Esophagus muscularis mucosa (tissue), 4 donors: ENCODE results near the gene ETF1. TPM values are rescaled to one million over a fixed set of nuclear protein-coding genes. Genes with fewer than 3 reads are reported as not detected.

ENCODE experiments used
- DNase-seq: peaks from one replicate; pipeline ENCODE4 v3.0.0-alpha.2; 2017; ENCODE audit errors: extremely low spot score
- H3K27ac ChIP-seq, 4 donors: fragments of 200-600 bp; sonication (generic); replicated peaks in 1 of 4; 1 replicate in 3 of 4; 2 replicates in 1 of 4; pipeline ENCODE4 v1.5.1; 2016 to 2019; ENCODE audit warnings: mild to moderate bottlenecking in 1 of 4
- H3K27me3 ChIP-seq, 4 donors: fragments of 200-600 bp; sonication (generic); one replicate each; pipeline versions ENCODE4 v1.5.1 to v1.6.0; 2016 to 2019
- H3K36me3 ChIP-seq, 4 donors: fragments of 200-600 bp; sonication (generic); one replicate each; pipeline ENCODE4 v1.5.1; 2016 to 2019
- H3K4me1 ChIP-seq, 4 donors: fragments of 200-600 bp; sonication (generic); one replicate each; pipeline ENCODE4 v1.5.1; 2016 to 2019
- H3K4me3 ChIP-seq, 4 donors: fragments of 200-600 bp; sonication (generic); 1 replicate in 2 of 4; 2 replicates in 2 of 4; pipeline ENCODE4 v1.5.1; 2016 to 2019; ENCODE audit warnings: mild to moderate bottlenecking in 4 of 4, moderate library complexity in 1 of 4
- H3K9me3 ChIP-seq, 4 donors: fragments of 200-600 bp; sonication (generic); 1 replicate in 3 of 4; 2 replicates in 1 of 4; pipeline ENCODE4 v1.5.1; 2016 to 2019
- CTCF ChIP-seq, 3 experiments: fragments of 200-600 bp in 2 of 3; fragments of 450-650 bp in 1 of 3; sonication (generic) in 2 of 3; IDR thresholded peaks; one replicate each; pipeline ENCODE4 v1.5.1; 2017 to 2019; ENCODE audit warnings: antibody characterized with exemption in 3 of 3, mild to moderate bottlenecking in 2 of 3, moderate library complexity in 1 of 3
- EP300 ChIP-seq: sonication (generic); formaldehyde crosslinking; IDR thresholded peaks from one replicate; pipeline ENCODE4 v1.6.1; 2017; ENCODE audit warnings: antibody characterized with exemption
- POLR2A ChIP-seq: fragments of 450-650 bp; IDR thresholded peaks from one replicate; pipeline ENCODE4 v1.6.1; 2017; ENCODE audit warnings: antibody characterized with exemption, moderate library complexity, mild to moderate bottlenecking, low read depth
- POLR2AphosphoS5 ChIP-seq, 2 donors: sonication (generic); formaldehyde crosslinking; IDR thresholded peaks; one replicate each; pipeline ENCODE4 v1.6.1; 2017; ENCODE audit warnings: antibody characterized with exemption in 2 of 2
- WGBS: methylation state at CpG from one replicate; pipeline ENCODE4 v1.1.5; 2018; 5-methylcytosine and 5-hydroxymethylcytosine counted together
- intact Hi-C: fragments of 100-400 bp; cut with DNase I; formaldehyde crosslinking; loops from one replicate; pipeline ENCODE4 v1.15.1; 2023
- total RNA-seq, 4 donors: library from RNA; depleted of rRNA; stranded (reverse); fragments of >200 nt; gene quantifications; one replicate each; pipeline versions ENCODE4 v1.1.0 to v1.2.1, GENCODE V29; 2016

Gene ETF1
- total RNA-seq, 4 donors from 2014 or later: 90.5 to 154 (median 111) TPM

- Histone ChIP-seq H3K36me3 (no peaks in the 10 kb centered on the region), H3K4me1 (peaks cover 4 to 12% (median 6%) of the 10 kb centered on the region in 4 donors), H3K27me3 (no peaks in the 10 kb centered on the region), H3K27ac (no peak overlapping the region), H3K9me3 (no peaks in the 10 kb centered on the region), H3K4me3 (no peak overlapping the region)
- intact Hi-C loops: loop anchor here (5.0 kb wide), 1 partner anchor 172 kb away; the partner anchor contains the start of gene CTNNA1
- no peak for TF ChIP-seq POLR2AphosphoS5 (IDR thresholded peaks at IDR 0.05)
- DNase-seq: no peak
These were observed 37.7 kb upstream of the ETF1 start for GRCh38 chr5:138580777-138581176.

GRCh38 chr5:138580001-138580400 lies 37.0 kb upstream of the ETF1 start:
- DNase-seq: no peak
- H3K9me3 ChIP-seq: no peaks in the 10 kb centered on the region
- 99% methylated on average over 2 of the region's 2 CpGs for WGBS
- peaks cover 4 to 12% (median 6%) of the 10 kb centered on the region in 4 donors for H3K4me1 ChIP-seq
- TF ChIP-seq POLR2AphosphoS5 (IDR thresholded peaks at IDR 0.05) (no peak), EP300 (no peak), POLR2A (no peak)
- no peak overlapping the region for H3K4me3 ChIP-seq
- H3K27ac ChIP-seq: no peak overlapping the region
- intact Hi-C loops: loop anchor here (5.0 kb wide), 1 partner anchor 172 kb away; the partner anchor contains the start of gene CTNNA1
- no peaks in the 10 kb centered on the region for H3K36me3 ChIP-seq
- no peaks in the 10 kb centered on the region for H3K27me3 ChIP-seq

- no peak for DNase-seq
- H3K4me1 ChIP-seq: peaks cover 4 to 12% (median 7%) of the 10 kb centered on the region in 4 donors
- no peaks in the 10 kb centered on the region for H3K9me3 ChIP-seq
- no peaks in the 10 kb centered on the region for H3K36me3 ChIP-seq
- 50% methylated on average over 2 of the region's 2 CpGs for WGBS
- no peaks in the 10 kb centered on the region for H3K27me3 ChIP-seq
- intact Hi-C loops: loop anchor here (5.0 kb wide), 1 partner anchor 683 kb away; no protein-coding TSS in a partner anchor
- no peak for TF ChIP-seq POLR2AphosphoS5 (IDR thresholded peaks at IDR 0.05)
- TF ChIP-seq EP300: no peak
- TF ChIP-seq POLR2A: no peak
- TF ChIP-seq CTCF (IDR thresholded peaks at IDR 0.05): no peak
- peak overlapping the region in 1 of 4 donors; percentile 28 for H3K27ac ChIP-seq
- H3K4me3 ChIP-seq: no peak overlapping the region
These were observed 36.5 kb upstream of the ETF1 start for GRCh38 chr5:138579517-138579863.

DNA sequence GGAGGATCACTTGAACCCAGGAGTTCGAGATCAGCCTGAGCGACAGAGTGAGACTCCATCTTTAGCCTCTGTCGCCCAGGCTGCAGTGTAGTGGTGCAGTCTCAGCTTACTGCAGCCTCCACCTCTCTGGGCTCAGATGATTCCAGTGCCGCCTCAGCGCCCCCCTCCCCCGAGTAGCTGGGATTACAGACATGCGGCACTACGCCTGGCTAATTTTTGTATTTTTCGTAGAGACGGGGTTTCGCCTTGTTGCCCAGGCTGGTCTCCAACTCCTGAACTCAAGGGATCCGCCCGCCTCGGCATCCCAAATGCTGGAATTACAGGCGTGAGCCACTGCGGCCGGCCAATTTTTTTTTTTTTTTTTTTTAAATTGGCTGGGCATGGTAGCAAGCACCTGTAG lies 34.4 kb upstream of the ETF1 start:
- intact Hi-C loops: loop anchor here (5.0 kb wide), 1 partner anchor 685 kb away; no protein-coding TSS in a partner anchor
- TF ChIP-seq EP300 (no peak), CTCF (IDR thresholded peaks at IDR 0.05) (no peak), POLR2A (no peak), POLR2AphosphoS5 (IDR thresholded peaks at IDR 0.05) (no peak)
- peaks cover 20 to 31% (median 25%) of the 10 kb centered on the region in 4 donors for H3K4me1 ChIP-seq
- DNase-seq: no peak
- no peaks in the 10 kb centered on the region for H3K9me3 ChIP-seq
- H3K27ac ChIP-seq: no peak overlapping the region
- no peak overlapping the region for H3K4me3 ChIP-seq
- H3K36me3 ChIP-seq: peaks cover 10 to 17% (median 12%) of the 10 kb centered on the region in 4 donors
- no peaks in the 10 kb centered on the region for H3K27me3 ChIP-seq
- 94% methylated on average over 14 of the region's 17 CpGs for WGBS

GRCh38 chr5:138575194-138576015 lies 32.4 kb upstream of the ETF1 start, which contains the start of gene HSPA9:
HSPA9 (minus strand) TSS chr5:138575401; CDS start chr5:138575318, 83 bp downstream.
- under 1% methylated on average over 36 of the region's 73 CpGs for WGBS
- Histone ChIP-seq H3K27ac (peak within 1 kb of the TSS; percentile 91 to 98 (median 94)), H3K9me3 (no peaks in the 10 kb centered on the region), H3K36me3 (peaks cover 16 to 38% (median 33%) of the 10 kb centered on the region in 4 donors), H3K4me1 (peaks cover 20 to 36% (median 28%) of the 10 kb centered on the region in 4 donors), H3K4me3 (peak within 1 kb of the TSS; percentile 63 to 92 (median 76)), H3K27me3 (no peaks in the 10 kb centered on the region)
- DNase-seq: peak; percentile 99
- intact Hi-C loops: loop anchor here (5.0 kb wide), 1 partner anchor 687 kb away; no protein-coding TSS in a partner anchor
- TF ChIP-seq POLR2AphosphoS5 (IDR thresholded peaks at IDR 0.05) (peak; percentile 97), EP300 (peak; percentile 30), POLR2A (peak; percentile 87), CTCF (IDR thresholded peaks at IDR 0.05) (peak in 2 of 3 experiments; percentile 18 to 24)
